ENCODE data around the gene BEX1.
A peak's percentile ranks its signal among the peaks of the same experiment; 100 is the strongest.
"Not testable (repeated sequence)": the region's sequence is repeated elsewhere in the genome, so short reads cannot be mapped to it uniquely, and the experiment has no call there.

BEX1 gene

DNA sequence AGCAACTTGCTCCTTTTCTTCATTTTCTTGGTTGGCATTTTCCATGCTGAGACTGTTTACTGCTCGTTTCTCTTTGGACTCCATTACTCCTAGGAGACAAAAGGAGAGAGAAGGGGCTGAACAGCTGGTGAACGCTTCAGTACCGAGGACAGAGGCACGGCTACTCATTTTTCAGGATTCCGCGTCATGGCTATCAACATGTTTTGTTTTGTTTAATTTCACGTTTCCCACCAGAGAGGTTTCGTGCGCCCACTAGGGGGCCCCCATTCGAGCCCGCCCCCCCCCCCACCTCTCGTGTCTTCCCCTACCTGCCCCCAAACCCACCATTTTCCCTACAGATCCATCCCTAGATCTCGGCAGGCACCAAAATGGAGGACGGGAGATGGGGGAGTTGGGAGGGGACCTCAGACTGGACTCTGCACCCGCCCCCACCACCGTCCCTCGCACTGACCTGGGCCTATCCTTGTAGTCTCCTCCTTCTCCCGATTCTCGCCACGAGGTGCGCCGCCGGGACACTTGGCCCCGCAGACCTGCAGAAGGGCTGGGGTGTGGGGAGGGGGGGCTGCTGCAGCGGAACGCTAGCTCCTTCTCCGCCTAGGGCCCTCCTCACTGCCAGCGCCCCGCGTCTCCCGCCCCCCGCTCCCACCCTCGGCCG, 653 bp downstream of the BEX1 start:
- TF ChIP-seq, protein P1, sequence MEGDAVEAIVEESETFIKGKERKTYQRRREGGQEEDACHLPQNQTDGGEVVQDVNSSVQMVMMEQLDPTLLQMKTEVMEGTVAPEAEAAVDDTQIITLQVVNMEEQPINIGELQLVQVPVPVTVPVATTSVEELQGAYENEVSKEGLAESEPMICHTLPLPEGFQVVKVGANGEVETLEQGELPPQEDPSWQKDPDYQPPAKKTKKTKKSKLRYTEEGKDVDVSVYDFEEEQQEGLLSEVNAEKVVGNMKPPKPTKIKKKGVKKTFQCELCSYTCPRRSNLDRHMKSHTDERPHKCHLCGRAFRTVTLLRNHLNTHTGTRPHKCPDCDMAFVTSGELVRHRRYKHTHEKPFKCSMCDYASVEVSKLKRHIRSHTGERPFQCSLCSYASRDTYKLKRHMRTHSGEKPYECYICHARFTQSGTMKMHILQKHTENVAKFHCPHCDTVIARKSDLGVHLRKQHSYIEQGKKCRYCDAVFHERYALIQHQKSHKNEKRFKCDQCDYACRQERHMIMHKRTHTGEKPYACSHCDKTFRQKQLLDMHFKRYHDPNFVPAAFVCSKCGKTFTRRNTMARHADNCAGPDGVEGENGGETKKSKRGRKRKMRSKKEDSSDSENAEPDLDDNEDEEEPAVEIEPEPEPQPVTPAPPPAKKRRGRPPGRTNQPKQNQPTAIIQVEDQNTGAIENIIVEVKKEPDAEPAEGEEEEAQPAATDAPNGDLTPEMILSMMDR (IDR thresholded peaks at IDR 0.05; ENCODE audit: low read depth, low read length): peak; percentile 17; the same call in 1 of the 2 replicates
- Histone ChIP-seq H3K36me3 (peaks cover 16% of the 10 kb centered on the region), H3K27me3 (no peaks in the 10 kb centered on the region), H3K4me1 (no peaks in the 10 kb centered on the region), H3K9me3 (no peaks in the 10 kb centered on the region), H3K4me3 (ENCODE audit: low read depth, low read length) (peak overlapping the region; percentile 75)
- DNase-seq: peak; percentile 61

DNA sequence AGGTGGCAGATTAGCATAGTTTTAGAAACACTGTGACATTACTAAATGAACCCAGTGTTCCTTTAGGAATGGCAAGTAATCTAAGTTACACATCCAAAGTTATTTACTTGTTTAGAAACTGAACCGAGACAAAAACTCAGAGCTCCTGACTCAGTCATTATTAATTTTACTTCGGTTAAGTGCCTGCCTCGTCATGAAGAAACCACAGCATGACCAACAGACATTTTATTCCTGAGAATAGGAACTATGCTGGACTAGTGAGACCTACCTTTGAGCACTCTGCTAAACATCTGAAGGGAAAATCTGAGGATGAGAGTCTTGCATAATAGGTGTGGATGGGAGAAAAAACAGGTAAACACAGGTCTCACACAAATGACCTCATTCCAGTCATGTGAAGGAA, 2.5 kb downstream of the BEX1 start:
- no peak for DNase-seq
- Histone ChIP-seq H3K27me3 (no peaks in the 10 kb centered on the region), H3K4me3 (ENCODE audit: low read depth, low read length) (no peak overlapping the region), H3K4me1 (no peaks in the 10 kb centered on the region), H3K36me3 (peaks cover 16% of the 10 kb centered on the region), H3K9me3 (no peaks in the 10 kb centered on the region)
- TF ChIP-seq, protein P1 (IDR thresholded peaks at IDR 0.05; ENCODE audit: low read depth, low read length): no peak

DNA sequence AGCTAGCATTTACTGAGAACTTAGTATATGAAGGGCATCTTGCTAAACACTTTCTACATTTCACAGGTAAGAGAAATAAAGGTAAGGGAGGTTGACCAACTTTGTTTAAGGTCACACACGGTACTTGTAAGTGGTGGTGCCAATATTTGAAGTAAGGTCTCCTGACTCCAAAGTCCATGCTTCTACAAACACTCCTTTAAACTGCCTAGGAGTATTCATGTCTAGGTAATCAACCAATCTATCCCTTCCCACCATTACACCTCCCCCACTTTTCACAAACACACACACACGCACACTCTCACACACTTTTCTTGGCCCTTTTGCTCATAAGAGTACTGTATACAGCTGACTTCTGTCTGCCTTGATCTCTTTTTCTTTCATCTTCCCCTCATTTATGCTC, 7.1 kb downstream of the BEX1 start:
- TF ChIP-seq, protein P1 (IDR thresholded peaks at IDR 0.05; ENCODE audit: low read depth, low read length): no peak

DNA sequence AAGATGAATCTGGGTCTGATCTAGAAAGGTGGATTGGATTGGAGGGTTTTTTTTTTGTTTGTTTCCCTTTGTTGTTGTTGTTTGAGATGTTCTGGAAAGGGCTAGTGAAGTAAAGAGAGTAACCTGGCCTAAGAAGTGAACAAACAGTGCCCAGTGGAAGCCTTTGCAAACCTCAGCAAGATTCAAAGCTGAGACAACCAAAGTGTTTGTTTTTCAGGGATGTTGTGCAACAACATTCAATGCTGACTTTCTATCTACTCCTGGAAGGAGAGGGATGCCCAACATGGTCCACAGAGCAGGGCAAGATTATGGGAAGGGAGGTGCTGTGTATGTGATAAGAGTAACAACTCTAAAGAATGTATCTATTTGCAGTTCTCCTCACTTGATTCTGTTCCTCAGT, 11.3 kb downstream of the BEX1 start:
- H3K4me3 ChIP-seq (ENCODE audit: low read depth, low read length): no peak overlapping the region
- no peaks in the 10 kb centered on the region for H3K9me3 ChIP-seq
- no peaks in the 10 kb centered on the region for H3K4me1 ChIP-seq
- H3K36me3 ChIP-seq: no peaks in the 10 kb centered on the region
- no peaks in the 10 kb centered on the region for H3K27me3 ChIP-seq
- no peak for DNase-seq
- TF ChIP-seq, protein P1 (IDR thresholded peaks at IDR 0.05; ENCODE audit: low read depth, low read length): no peak

More for the DNA sequence above, 7.1 kb downstream of the BEX1 start:
- H3K36me3 ChIP-seq: peaks cover 4% of the 10 kb centered on the region
- DNase-seq: no peak
- no peaks in the 10 kb centered on the region for H3K4me1 ChIP-seq
- H3K9me3 ChIP-seq: no peaks in the 10 kb centered on the region
- H3K27me3 ChIP-seq: no peaks in the 10 kb centered on the region
- H3K4me3 ChIP-seq (ENCODE audit: low read depth, low read length): no peak overlapping the region

DNA sequence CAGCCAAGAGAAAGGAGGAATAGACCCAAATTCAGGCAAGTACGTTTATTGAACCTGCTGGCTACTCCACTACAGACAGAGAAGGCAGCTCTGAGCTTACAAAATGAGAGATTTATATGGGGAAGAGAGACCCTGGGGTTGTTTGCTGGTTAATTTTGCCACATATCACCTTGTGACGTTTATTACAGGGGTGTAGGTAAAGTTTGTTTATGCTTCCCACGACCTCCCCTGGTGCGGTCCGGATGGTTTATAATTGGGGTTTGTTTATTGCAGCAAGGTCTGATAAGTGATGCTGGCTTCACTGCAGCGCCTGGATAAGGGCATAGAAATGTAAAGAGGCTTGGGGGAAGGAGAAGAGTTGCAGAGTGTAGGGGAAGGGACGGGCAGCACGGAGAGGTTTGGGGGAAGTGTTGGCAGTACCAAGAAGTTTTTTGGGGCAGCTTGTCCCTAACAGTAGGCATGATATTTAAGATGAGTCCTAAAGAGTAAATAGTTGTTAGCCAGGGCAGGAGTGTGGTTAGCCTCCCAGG, 12.6 kb downstream of the BEX1 start:
- no peaks in the 10 kb centered on the region for H3K9me3 ChIP-seq
- H3K4me3 ChIP-seq (ENCODE audit: low read depth, low read length): no peak overlapping the region
- no peaks in the 10 kb centered on the region for H3K36me3 ChIP-seq
- TF ChIP-seq, protein P1 (IDR thresholded peaks at IDR 0.05; ENCODE audit: low read depth, low read length): no peak
- H3K4me1 ChIP-seq: no peaks in the 10 kb centered on the region
- no peaks in the 10 kb centered on the region for H3K27me3 ChIP-seq
- no peak for DNase-seq

DNA sequence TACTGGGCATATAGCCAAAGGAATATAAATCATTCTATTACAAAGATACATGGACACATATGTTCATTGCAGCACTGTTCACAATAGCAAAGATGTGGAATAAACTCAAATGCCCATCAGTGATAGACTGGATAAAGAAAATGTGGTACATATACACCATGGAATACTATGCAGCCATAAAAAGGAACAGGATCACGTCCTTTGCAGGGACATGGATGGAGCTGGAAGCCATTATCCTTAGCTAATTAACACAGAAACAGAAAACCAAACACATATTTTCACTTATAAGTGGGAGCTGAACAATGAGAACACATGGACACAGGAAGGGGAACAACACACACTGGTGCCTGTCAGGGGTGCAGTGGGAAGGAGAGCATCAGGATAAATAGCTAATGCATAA, 30.6 kb downstream of the BEX1 start:
- not testable (repeated sequence) for H3K36me3 ChIP-seq; H3K4me3 ChIP-seq (ENCODE audit: low read depth, low read length); H3K27me3 ChIP-seq; H3K4me1 ChIP-seq; DNase-seq; H3K9me3 ChIP-seq
